ENCODE data around the gene EEF2K.
"Not testable (repeated sequence)": the region's sequence is repeated elsewhere in the genome, so short reads cannot be mapped to it uniquely, and the experiment has no call there.

The EEF2K gene

DNA sequence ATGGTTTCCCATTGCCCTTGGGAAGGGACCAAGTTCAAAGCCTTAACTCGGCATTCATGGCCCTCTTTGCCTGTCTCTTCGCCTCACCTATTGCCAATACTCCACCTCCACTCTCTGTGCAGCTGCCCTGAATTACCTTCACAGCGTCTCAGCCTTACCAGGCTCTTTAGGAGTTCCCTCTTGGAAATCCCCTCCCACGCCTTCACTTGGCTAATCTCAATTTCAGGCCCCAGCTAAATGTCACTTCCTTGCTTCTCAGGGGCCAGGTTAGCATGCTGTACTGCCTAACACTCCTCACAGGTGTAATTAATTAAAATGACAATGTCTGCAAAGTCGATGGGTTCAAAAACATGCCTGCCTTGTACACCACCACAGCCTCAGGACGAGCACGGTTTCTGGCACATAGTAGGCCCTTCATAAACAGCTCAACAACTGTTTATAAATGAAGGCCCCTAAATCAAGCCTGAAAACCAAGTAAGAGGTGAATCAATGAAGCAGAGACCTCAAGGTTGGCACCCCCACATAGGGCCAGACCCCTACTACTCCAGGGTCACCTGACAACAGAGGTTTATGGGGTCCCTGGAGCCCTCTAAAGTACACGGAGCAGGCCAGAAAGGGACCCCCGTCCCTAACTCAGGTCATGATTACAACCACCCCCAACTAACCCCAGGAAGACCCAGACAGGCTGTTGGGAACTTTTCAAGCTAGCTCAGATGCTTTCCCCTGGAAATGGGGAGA is 11.2 kb upstream of the EEF2K start:
- TF ChIP-seq POLR2A (IDR thresholded peaks at IDR 0.05; ENCODE audit: low read length) (no peak), GATA1 (IDR thresholded peaks at IDR 0.05; ENCODE audit: low read depth, low read length) (no peak)
- no peak for DNase-seq

DNA sequence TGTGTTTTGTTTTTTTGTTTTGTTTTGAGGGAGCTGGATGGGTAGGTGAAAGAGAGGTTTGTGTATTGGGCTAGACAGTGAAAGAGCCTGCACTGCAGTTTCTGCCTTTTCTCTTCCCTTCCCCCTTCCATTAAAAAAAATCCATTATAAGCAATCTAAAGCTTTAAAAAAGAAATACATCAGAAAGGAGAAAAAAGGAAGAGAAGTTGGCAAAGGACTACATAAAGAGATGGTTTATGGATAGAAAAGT is 10.7 kb upstream of the EEF2K start:
- TF ChIP-seq GATA1 (IDR thresholded peaks at IDR 0.05; ENCODE audit: low read depth, low read length) (no peak), POLR2A (IDR thresholded peaks at IDR 0.05; ENCODE audit: low read length) (no peak)
- DNase-seq, result no peak

DNA sequence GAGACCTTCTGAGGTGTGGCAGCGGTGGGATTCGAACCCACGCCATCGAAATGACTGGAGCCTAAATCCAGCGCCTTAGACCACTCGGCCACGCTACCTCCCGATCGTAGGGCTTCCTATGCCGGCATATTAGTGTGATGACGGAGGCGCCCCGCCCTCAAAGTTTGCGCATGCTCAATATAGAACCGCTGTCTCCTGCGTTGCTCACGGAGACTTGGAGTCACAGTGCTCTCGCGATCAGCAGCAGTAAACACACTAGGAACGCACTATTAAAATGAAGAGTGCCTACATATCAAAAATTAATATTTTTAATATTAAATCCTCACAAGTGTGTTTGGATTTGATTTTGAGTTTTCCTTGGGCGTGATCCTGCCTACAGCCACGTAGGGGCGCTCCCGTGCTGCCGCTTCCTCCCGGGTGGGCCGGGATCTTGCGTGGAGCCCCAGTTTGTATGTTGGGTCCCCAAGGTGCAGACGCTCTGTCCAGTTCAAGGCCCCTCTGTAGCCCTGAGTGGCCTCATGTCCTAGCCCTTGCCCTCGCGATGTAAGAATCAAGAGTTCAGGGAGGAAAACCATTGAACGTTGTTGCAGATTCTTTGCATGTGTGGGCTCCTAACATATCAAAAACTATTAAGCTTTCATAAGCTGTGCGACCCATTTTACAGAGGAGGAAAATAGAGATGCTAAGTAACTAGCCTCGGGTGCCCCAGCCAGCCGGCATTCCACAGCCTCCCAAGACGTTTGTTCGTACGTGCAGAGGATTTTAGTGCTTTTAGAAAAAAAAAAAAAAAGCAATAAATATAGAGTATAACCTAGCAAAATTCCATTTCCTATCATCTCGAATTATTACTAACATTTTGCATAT is 10.2 kb upstream of the EEF2K start:
- peak; percentile 90 to 96 for DNase-seq
- TF ChIP-seq POLR2A (IDR thresholded peaks at IDR 0.05; ENCODE audit: low read length) (peak; percentile 56), GATA1 (IDR thresholded peaks at IDR 0.05; ENCODE audit: low read depth, low read length) (no peak)

DNA sequence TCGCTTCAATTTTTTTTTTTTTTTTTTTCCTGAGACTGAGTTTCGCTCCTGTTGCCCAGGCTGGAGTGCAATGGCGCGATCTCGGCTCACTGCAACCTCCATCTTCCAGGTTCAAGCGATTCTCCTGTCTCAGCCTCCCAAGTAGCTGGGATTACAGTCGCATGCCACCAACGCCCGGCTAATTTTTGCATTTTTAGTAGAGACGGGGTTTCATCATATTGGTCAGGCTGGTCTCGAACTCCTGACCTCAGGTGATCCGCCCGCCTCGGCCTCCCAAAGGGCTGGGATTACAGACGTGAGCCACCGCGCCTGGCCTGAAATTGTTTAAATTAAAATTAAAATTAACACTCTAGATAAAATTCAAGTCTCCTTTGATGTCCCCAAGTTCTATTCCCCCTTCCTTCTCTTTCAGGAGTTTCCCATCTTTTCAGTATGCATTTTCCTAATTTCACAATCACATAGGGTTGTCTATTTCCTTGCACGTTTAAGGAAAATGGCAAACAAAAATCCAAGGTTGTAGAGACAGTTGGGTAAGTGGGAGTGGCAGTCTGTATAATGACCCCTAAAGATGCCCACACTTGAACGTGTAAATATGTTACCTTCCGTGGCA is 9.4 kb upstream of the EEF2K start:
- not testable (repeated sequence) for DNase-seq

DNA sequence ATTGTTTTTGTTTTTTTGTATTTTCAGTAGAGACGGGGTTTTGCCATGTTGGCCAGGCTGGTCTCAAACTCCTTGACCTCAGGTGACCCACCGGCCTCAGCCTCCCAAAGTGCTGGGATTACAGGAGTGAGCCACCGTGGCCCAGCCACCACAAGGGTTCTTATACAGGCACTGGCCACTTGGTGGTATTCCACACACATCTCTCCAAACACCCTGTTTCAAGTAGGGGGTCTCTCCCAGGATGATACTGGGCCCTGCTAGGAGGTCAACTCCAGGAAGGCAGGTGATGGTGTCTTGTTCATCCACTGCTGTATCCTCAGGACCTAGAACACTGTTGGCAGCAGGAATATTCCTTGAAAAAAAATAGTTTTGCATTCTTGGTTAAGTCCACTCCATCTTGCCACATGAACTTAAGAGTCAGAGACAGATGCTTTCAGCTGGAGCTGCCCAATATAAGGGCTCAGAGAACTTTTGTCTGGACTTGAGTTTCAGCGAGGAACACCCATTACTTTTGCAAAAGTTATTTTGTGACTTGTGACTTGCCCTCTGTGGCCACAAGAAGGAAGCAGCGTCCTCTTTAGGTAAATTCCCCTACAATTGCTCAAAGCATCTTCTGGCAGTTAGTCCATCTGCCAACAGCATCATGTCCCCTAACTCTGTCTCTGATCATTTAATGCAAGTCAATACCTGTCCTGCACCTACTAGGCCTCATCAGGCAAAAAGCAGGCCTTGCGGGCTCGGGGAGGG is 7.4 kb upstream of the EEF2K start:
- no peak for TF ChIP-seq POLR2A (IDR thresholded peaks at IDR 0.05; ENCODE audit: low read length)
- no peak for TF ChIP-seq GATA1 (IDR thresholded peaks at IDR 0.05; ENCODE audit: low read depth, low read length)
- DNase-seq, result no peak

DNA sequence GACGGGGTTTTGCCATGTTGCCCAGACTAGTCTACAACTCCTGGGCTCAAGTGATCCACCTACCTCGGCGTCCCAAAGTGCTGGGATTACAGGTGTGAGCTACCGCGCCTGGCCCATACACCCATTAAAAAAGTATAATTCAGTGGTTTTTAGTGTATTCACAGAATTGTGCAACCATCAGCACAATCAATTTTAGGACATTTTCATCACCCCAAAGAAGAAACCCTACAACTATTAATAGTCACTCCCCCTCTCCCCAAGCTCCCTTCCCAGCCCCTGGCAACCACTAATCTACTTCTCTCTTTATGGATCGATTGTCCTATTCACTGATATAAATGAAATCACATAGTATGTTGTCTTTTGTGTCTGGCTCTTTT is 3.8 kb upstream of the EEF2K start:
- TF ChIP-seq POLR2A (IDR thresholded peaks at IDR 0.05; ENCODE audit: low read length) (no peak), GATA1 (IDR thresholded peaks at IDR 0.05; ENCODE audit: low read depth, low read length) (no peak)

DNA sequence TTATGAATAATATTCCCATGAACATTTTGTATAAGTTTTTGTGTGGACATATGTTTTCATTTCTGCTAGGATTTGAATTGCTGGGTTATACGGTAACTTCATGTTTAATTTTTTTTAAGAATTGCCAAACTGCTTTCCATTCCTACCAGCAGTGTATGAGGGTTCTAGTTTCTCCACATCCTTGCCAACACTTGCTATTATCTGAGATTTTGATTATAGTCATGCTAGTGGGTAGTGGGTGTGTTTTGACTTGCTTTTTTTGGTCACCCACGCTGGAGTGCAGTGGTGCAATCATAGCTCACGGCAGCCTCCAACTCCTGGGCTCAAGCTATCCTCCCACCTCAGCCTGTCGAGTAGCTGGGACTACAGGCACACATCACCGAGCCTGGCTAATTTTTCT is 3.0 kb upstream of the EEF2K start:
- DNase-seq, result no peak
- no peak for TF ChIP-seq POLR2A (IDR thresholded peaks at IDR 0.05; ENCODE audit: low read length)
- TF ChIP-seq GATA1 (IDR thresholded peaks at IDR 0.05; ENCODE audit: low read depth, low read length), result no peak

More for the DNA sequence above, 3.8 kb upstream of the EEF2K start:
- no peak for DNase-seq

DNA sequence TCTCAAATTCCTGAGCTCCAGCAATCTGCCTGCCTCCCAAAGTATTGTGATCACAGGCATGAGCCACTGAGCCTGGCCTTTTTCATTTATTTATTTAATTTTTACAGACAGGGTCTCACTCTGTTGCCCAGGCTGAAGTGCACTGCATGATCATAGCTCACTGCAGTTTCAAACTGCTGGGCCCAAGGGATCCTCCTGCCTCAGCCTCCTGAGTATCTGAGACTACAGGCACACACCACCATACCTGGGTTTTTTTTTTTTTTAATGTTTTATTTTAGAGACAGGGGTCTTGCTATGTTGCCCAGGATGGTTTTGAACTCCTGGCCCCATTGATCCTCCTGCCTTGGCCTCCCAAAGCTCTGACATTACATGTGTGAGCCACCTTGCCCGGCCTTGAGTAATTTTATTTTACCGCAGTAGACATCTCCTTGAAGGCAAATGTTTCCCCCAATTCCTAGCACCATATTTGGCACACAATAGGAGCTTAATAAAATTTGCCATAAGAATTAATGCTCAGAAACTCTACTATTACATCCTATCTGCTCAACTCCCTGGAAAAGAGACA is 1.9 kb upstream of the EEF2K start:
- TF ChIP-seq GATA1 (IDR thresholded peaks at IDR 0.05; ENCODE audit: low read depth, low read length), result no peak
- TF ChIP-seq POLR2A (IDR thresholded peaks at IDR 0.05; ENCODE audit: low read length), result no peak
- DNase-seq, result no peak

DNA sequence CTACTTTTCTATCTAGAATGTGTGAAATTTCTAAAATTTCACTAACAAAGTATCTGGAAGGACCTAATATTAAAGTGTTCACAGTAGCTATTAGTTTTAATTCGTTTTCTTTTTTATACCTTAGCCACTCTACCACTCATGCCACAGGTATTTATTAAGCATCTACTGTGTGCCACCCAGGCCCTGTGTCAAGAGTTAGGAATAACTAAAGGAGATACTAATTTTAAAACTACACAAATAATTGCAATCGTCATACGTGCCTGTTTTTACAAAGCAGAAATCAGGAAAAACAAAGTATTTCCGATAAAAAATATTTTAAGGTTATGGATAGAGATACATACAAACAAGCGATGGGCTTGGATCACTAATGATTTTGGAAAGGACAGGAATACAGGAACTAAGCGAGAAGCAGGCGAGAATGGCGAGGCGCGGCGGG is 483 bp upstream of the EEF2K start:
- no peak for TF ChIP-seq POLR2A (IDR thresholded peaks at IDR 0.05; ENCODE audit: low read length)
- no peak for TF ChIP-seq GATA1 (IDR thresholded peaks at IDR 0.05; ENCODE audit: low read depth, low read length)
- DNase-seq, result no peak

DNA sequence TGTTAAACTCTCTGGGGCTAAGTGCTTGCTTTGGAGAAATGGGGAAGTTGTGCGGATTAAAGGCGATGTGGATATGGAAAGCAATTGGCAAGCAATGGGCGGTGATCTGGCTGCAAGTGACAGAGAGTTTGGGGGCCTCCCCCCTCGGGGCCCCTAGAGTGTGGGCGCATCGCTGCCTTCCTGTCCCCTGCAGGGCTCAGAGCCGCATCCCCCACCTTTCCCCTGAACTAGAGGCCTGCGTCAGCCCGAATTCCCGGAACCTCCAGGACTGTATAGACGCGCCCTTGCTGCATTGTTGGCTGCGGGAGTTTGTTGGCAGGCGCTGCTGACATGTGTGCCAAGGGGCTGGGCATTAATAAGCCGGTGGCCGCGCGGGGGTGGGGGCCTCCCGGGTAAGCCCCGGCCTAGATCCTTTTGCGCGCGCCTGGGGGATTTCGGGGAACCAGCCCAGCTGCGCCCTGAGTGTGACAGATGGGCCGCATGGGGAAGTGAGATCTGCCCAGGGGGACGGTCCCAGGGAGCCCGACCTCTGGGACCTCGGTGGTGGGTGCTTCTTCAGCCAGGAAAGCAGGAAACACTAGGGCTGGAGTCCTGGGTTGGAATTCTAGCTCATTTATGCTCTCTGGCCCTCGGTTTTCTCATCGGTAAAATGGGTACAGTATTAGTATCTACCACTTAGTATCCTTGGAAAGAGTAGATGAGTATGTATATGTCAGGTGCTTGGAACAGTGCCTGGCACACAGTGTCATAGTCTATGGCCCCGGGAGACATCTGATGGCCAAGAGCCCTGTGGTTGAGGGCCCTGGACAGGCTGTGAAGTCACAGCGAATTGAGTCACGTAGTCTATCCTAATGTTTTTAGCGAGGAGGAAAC is 1.0 kb downstream of the EEF2K start:
- peak; percentile 76 to 78 for DNase-seq
- TF ChIP-seq GATA1 (IDR thresholded peaks at IDR 0.05; ENCODE audit: low read depth, low read length), result no peak
- peak; percentile 13 for TF ChIP-seq POLR2A (IDR thresholded peaks at IDR 0.05; ENCODE audit: low read length)

DNA sequence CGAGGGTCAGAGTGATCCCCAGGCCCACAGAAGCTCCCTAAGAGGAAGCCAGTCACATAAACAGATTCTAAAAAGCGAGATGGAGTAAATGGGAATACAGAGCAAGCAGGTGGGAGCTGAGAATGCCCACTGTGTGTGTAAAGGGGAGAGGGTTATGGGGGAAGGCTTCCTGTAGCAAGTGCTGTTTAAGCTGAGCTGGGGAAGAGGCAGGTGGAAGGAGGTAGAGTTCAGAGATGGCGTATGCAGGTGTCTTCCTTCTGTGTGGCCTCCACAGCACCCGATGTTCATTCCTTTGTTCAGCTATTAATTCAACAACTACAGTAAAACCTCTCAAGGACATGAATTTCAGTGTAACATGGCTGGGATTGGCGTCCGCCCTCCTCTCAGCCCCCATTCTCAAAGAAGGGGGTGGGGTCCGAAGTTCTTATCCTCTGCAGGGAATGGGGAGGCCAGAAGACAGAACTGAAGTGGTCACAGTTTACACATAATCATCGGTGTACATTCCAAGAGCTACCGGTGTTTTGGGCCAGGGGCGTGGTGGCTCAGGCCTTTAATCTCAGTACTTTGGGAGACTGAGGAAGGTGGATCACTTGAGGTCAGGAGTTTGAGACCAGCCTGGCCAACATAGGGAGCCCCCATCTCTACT is 1.8 kb downstream of the EEF2K start:
- DNase-seq, result no peak
- TF ChIP-seq POLR2A (IDR thresholded peaks at IDR 0.05; ENCODE audit: low read length), result peak; percentile 8
- TF ChIP-seq GATA1 (IDR thresholded peaks at IDR 0.05; ENCODE audit: low read depth, low read length), result no peak

DNA sequence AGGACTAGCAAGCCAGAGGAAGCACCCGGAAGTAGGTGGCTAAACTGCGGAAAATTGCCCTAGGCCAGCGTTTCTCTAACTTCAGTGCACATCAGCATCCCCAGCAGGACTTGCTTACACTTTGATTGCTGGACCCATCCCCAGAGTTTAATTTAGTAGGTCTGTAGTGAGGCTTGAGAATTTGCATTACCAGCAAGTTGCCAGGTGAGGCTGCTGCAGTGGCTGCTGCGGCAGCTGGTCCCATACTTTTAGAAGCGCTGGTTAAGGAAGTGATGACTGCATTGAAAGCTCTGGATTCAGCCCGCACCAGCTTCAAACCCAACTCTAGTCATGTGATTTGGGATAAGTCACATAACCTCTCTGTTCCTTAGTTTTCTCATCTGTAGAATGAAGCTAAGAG is 4.2 kb downstream of the EEF2K start:
- TF ChIP-seq GATA1 (IDR thresholded peaks at IDR 0.05; ENCODE audit: low read depth, low read length) (no peak), POLR2A (IDR thresholded peaks at IDR 0.05; ENCODE audit: low read length) (no peak)
- no peak for DNase-seq
